H1 (cell line): ENCODE results near the gene HDAC9. TPM values are rescaled to one million over a fixed set of nuclear protein-coding genes. Genes with fewer than 3 reads are reported as not detected.

Experiments used
- CTCF ChIA-PET: fragments of 300-600 bp; sonication (Branson Sonifier 250); formaldehyde crosslinking; loops from one replicate; lab custom pipeline; 2021; ENCODE audit not compliant: partially characterized antibody; lab: Charles Lee
- POLR2A ChIA-PET: fragments of 300-600 bp; sonication (Branson Sonifier 250); formaldehyde crosslinking; loops from one replicate; lab custom pipeline; 2021; ENCODE audit warnings: inconsistent platforms; ENCODE audit not compliant: partially characterized antibody; lab: Charles Lee
- DNase-seq, 2 experiments: peaks; one replicate each; pipeline versions ENCODE4 v3.0.0 to v3.0.0-alpha.2; 2010 to 2022; ENCODE audit warnings: low spot score in 2 of 2, low read depth in 1 of 2, mixed read lengths in 1 of 2
- FAIRE-seq: peaks from 2 replicates; lab custom pipeline; 2011; peaks lifted over from hg19 to GRCh38; lab: Jason Lieb, UNC
- H2AFZ ChIP-seq: 2 replicates; pipeline ENCODE4 v1.8.1; 2012; ENCODE audit warnings: low read length, inconsistent platforms
- H2AK5ac ChIP-seq: 2 replicates; pipeline ENCODE4 v1.6.1; 2013; ENCODE audit warnings: low read depth, low read length
- H2BK120ac ChIP-seq: replicated peaks from 2 replicates; pipeline ENCODE3; 2013; ENCODE audit warnings: low read depth, low read length, inconsistent platforms
- H2BK12ac ChIP-seq: 2 replicates; pipeline ENCODE4 v1.6.1; 2013; ENCODE audit warnings: low read depth, low read length
- H2BK15ac ChIP-seq: 2 replicates; pipeline ENCODE4 v1.6.1; 2013; ENCODE audit warnings: low read length
- H2BK20ac ChIP-seq: 2 replicates; pipeline ENCODE4 v1.6.1; 2013; ENCODE audit warnings: low read length
- H2BK5ac ChIP-seq: 2 replicates; pipeline ENCODE4 v1.6.1; 2013; ENCODE audit warnings: low read depth, low read length
- H3K14ac ChIP-seq: 2 replicates; pipeline ENCODE4 v1.6.1; 2013; ENCODE audit warnings: inconsistent platforms; ENCODE audit not compliant: insufficient read length
- H3K18ac ChIP-seq: 2 replicates; pipeline ENCODE4 v1.6.1; 2013; ENCODE audit warnings: low read length; ENCODE audit errors: extremely low read depth
- H3K23ac ChIP-seq: 2 replicates; pipeline ENCODE4 v1.6.1; 2013; ENCODE audit warnings: inconsistent platforms; ENCODE audit not compliant: insufficient read length
- H3K23me2 ChIP-seq: 2 replicates; pipeline ENCODE4 v1.6.1; 2013; ENCODE audit warnings: low read depth, low read length
- H3K27ac ChIP-seq: 2 replicates; pipeline ENCODE4 v1.6.1; 2011; ENCODE audit warnings: low read depth, low read length, inconsistent platforms
- H3K27me3 ChIP-seq, 4 experiments: replicated peaks in 1 of 4; 1 replicate in 1 of 4; 2 replicates in 3 of 4; pipeline versions ENCODE4 v1.6.1 to v1.8.1; 2011 to 2013; ENCODE audit warnings: low read length in 3 of 4, mild to moderate bottlenecking in 3 of 4, inconsistent platforms in 2 of 4, mixed read lengths in 2 of 4, moderate library complexity in 1 of 4; ENCODE audit not compliant: control insufficient read depth in 3 of 4, insufficient read depth in 3 of 4; ENCODE audit errors: extremely low read depth in 1 of 4
- H3K36me3 ChIP-seq, 4 experiments: 2 replicates each; pipeline versions ENCODE4 v1.6.1 to v1.8.1; 2011 to 2013; ENCODE audit warnings: mild to moderate bottlenecking in 4 of 4, low read length in 3 of 4, moderate library complexity in 2 of 4, control low read depth in 1 of 4, inconsistent platforms in 1 of 4; ENCODE audit not compliant: insufficient read depth in 4 of 4, control insufficient read depth in 2 of 4
- H3K4ac ChIP-seq: replicated peaks from 2 replicates; pipeline ENCODE3; 2013; ENCODE audit warnings: low read length, low read depth, mixed read lengths, inconsistent platforms; ENCODE audit not compliant: insufficient read length
- H3K4me1 ChIP-seq, 4 experiments: replicated peaks in 1 of 4; 1 replicate in 1 of 4; 2 replicates in 3 of 4; pipeline versions ENCODE4 v1.6.1 to v1.8.1; 2011 to 2013; ENCODE audit warnings: low read length in 3 of 4, inconsistent platforms in 2 of 4, mixed read lengths in 1 of 4; ENCODE audit not compliant: insufficient read depth in 4 of 4, control insufficient read depth in 3 of 4
- H3K4me2 ChIP-seq, 2 experiments: 2 replicates each; pipeline versions ENCODE4 v1.6.1 to v1.8.1; 2011 to 2013; ENCODE audit warnings: low read depth in 2 of 2, low read length in 2 of 2, control low read depth in 1 of 2, inconsistent platforms in 1 of 2, mild to moderate bottlenecking in 1 of 2; ENCODE audit not compliant: insufficient read depth in 1 of 2
- H3K4me3 ChIP-seq, 4 experiments: fragments of 200-600, 300-600 bp in 1 of 4; sonication (generic), shearing (Covaris generic), sonication (Bioruptor Twin) in 1 of 4; 2 replicates each; pipeline versions ENCODE4 v1.5.1 to v1.8.1; 2011 to 2016; ENCODE audit warnings: low read length in 4 of 4, low read depth in 3 of 4, control low read depth in 2 of 4, inconsistent platforms in 2 of 4, mild to moderate bottlenecking in 2 of 4, mixed read lengths in 1 of 4, moderate library complexity in 1 of 4; ENCODE audit not compliant: insufficient read depth in 2 of 4; ENCODE audit errors: extremely low read depth in 1 of 4
- H3K56ac ChIP-seq: replicated peaks from 2 replicates; pipeline ENCODE3; 2013; ENCODE audit warnings: low read depth, mild to moderate bottlenecking, mixed read lengths, low read length, inconsistent platforms; ENCODE audit not compliant: insufficient read length
- H3K79me1 ChIP-seq: 2 replicates; pipeline ENCODE4 v1.6.1; 2013; ENCODE audit warnings: low read depth, low read length, control low read depth
- H3K79me2 ChIP-seq, 2 experiments: 2 replicates each; pipeline versions ENCODE4 v1.6.1 to v1.8.1; 2012 to 2013; ENCODE audit warnings: low read length in 2 of 2, mild to moderate bottlenecking in 2 of 2, inconsistent platforms in 1 of 2; ENCODE audit not compliant: insufficient read depth in 2 of 2, control insufficient read depth in 1 of 2
- H3K9ac ChIP-seq, 4 experiments: replicated peaks in 1 of 4; 1 replicate in 1 of 4; 2 replicates in 3 of 4; pipeline versions ENCODE4 v1.6.1 to v1.8.1; 2011 to 2013; ENCODE audit warnings: low read depth in 3 of 4, low read length in 3 of 4, control low read depth in 2 of 4, mild to moderate bottlenecking in 2 of 4, moderate library complexity in 2 of 4, inconsistent platforms in 1 of 4; ENCODE audit errors: extremely low read depth in 1 of 4
- H3K9me3 ChIP-seq, 2 experiments: 2 replicates each; pipeline versions ENCODE4 v1.6.1 to v1.8.1; 2012 to 2013; ENCODE audit warnings: mild to moderate bottlenecking in 2 of 2, moderate library complexity in 2 of 2, control low read depth in 1 of 2, inconsistent platforms in 1 of 2, low read depth in 1 of 2, low read length in 1 of 2, mixed read lengths in 1 of 2; ENCODE audit not compliant: insufficient read depth in 2 of 2
- H4K20me1 ChIP-seq, 2 experiments: replicated peaks in 1 of 2; 2 replicates each; pipeline versions ENCODE3 to v1.8.1; 2011 to 2013; ENCODE audit warnings: inconsistent platforms in 2 of 2, low read length in 2 of 2, mild to moderate bottlenecking in 1 of 2; ENCODE audit not compliant: insufficient read depth in 2 of 2, control insufficient read depth in 1 of 2
- H4K5ac ChIP-seq: 2 replicates; pipeline ENCODE4 v1.6.1; 2013; ENCODE audit warnings: low read length, low read depth, mixed read lengths, inconsistent platforms; ENCODE audit not compliant: insufficient read length
- H4K8ac ChIP-seq: 2 replicates; pipeline ENCODE4 v1.8.0; 2013; ENCODE audit warnings: mild to moderate bottlenecking, moderate library complexity, low read length, inconsistent platforms; ENCODE audit not compliant: insufficient read depth; ENCODE audit errors: extremely low read depth
- H4K91ac ChIP-seq: replicated peaks from 2 replicates; pipeline ENCODE3; 2013; ENCODE audit warnings: low read length, mixed read lengths, inconsistent platforms; ENCODE audit not compliant: insufficient read length
- CBX8 ChIP-seq: fragments of 300-800, 300-1000 bp; sonication (generic); IDR thresholded peaks from 2 replicates; pipeline ENCODE4 v1.7.1; 2016; ENCODE audit warnings: low read depth, low read length, borderline replicate concordance
- NRF1 ChIP-seq: IDR thresholded peaks from 2 replicates; pipeline ENCODE4 v1.6.1; 2011; ENCODE audit warnings: mild to moderate bottlenecking, low read depth, low read length, improper control_type of control experiment
- RAD21 ChIP-seq, 2 experiments: IDR thresholded peaks in 1 of 2; conservative IDR thresholded peaks in 1 of 2; 2 replicates each; pipeline ENCODE4 v1.6.1; 2011; ENCODE audit warnings: low read depth in 2 of 2, low read length in 2 of 2, improper control_type of control experiment in 1 of 2, inconsistent platforms in 1 of 2, mild to moderate bottlenecking in 1 of 2, moderate library complexity in 1 of 2
- WGBS, 2 experiments: shearing (Covaris generic) in 1 of 2; methylation state at CpG; one replicate each; pipeline versions ENCODE4 v1.1.6 to v1.1.7; 2013 to 2015; ENCODE audit warnings: low lambda C conversion rate in 2 of 2, mixed read lengths in 2 of 2, inconsistent platforms in 1 of 2, low coverage in 1 of 2, missing lambda C conversion rate in 1 of 2; ENCODE audit not compliant: insufficient replicate concordance in 2 of 2, insufficient coverage in 1 of 2, insufficient read length in 1 of 2; ENCODE audit errors: extremely low coverage in 1 of 2, missing lambda C conversion rate in 1 of 2; 5-methylcytosine and 5-hydroxymethylcytosine counted together
- polyA plus RNA-seq, 7 experiments: library from polyadenylated mRNA; depleted of rRNA in 3 of 7; stranded (reverse) in 5 of 7; unstranded in 2 of 7; fragments of >200 nt in 5 of 7; fragments of 200-250 nt in 2 of 7; gene quantifications; 1 replicate in 5 of 7; 2 replicates in 1 of 7; 4 replicates in 1 of 7; pipeline versions ENCODE4 v1.2.1 to v1.2.3, GENCODE V29; 2011 to 2013; ENCODE audit warnings: missing spikeins in 2 of 7, mixed read lengths in 2 of 7
- total RNA-seq: library from RNA; stranded (reverse); fragmentation: NEBNext Ultra II Directional; extraction: Animal tissue kit (Norgen Biotek cat#: 25700); gene quantifications from 2 replicates; pipeline ENCODE4 v1.2.1, GENCODE V29; 2021

The HDAC9 gene
- total and polyA plus RNA-seq, 2 of the 8 experiments (the other 6 are each of a cell fraction or from before 2014, with no cell fraction given): 9.5 to 13.1 TPM

- H3K14ac ChIP-seq: no peak overlapping the region
- H2BK120ac ChIP-seq: no peak overlapping the region
- no peak overlapping the region for H2BK15ac ChIP-seq
- H4K20me1 ChIP-seq: no peaks in the 10 kb centered on the region
- no peaks in the 10 kb centered on the region for H3K9me3 ChIP-seq
- no peaks in the 10 kb centered on the region for H3K79me1 ChIP-seq
- H4K8ac ChIP-seq: no peak overlapping the region
- no peak overlapping the region for H4K5ac ChIP-seq
- H3K23me2 ChIP-seq: no peaks in the 10 kb centered on the region; the same call in 1 of the 2 replicates
- H3K4me3 ChIP-seq: no peak overlapping the region
- DNase-seq: no peak
- WGBS, 2 experiments: 85% methylated on average over 4 of the region's 4 CpGs; no CpG with 5 or more reads in 1 of the 2 experiments
- H3K27ac ChIP-seq: no peak overlapping the region
- ChIA-PET POLR2A (no interaction called here), CTCF (interaction anchor here (0.9 to 2.0 kb wide), 5 partner anchors 9 to 223 kb away, joined by 3 to 6 read pairs (median 5); no protein-coding TSS in a partner anchor)
- no peak overlapping the region for H3K56ac ChIP-seq
- no peak overlapping the region for H3K4me2 ChIP-seq
- H2BK20ac ChIP-seq: no peak overlapping the region
- H3K9ac ChIP-seq: no peak overlapping the region
- FAIRE-seq: no peak
- H3K79me2 ChIP-seq: no peaks in the 10 kb centered on the region
- H3K27me3 ChIP-seq: peaks cover 0 to 1% (median 0%) of the 10 kb centered on the region in 4 experiments; a peak in 1 of 7 replicates
- H2BK12ac ChIP-seq: no peak overlapping the region
- H2BK5ac ChIP-seq: no peak overlapping the region
- H2AFZ ChIP-seq: no peak overlapping the region
- 0 out of 7 replicates have a peak, but pooled peaks cover 0 to 2% (median 0%) of the 10 kb centered on the region in 4 experiments for H3K4me1 ChIP-seq
- no peak overlapping the region for H2AK5ac ChIP-seq
- H3K18ac ChIP-seq: no peak overlapping the region
- no peak overlapping the region for H3K4ac ChIP-seq
- H4K91ac ChIP-seq: no peak overlapping the region
- H3K23ac ChIP-seq: no peak overlapping the region
- H3K36me3 ChIP-seq: no peaks in the 10 kb centered on the region
- TF ChIP-seq RAD21 (IDR thresholded peaks at IDR 0.05 in 1 of 2, conservative IDR thresholded peaks at IDR 0.05 in 1 of 2; ENCODE audit: low read depth in 2 of 2, low read length in 2 of 2) (no peak), NRF1 (no peak), CBX8 (no peak)
These were observed 84.1 kb downstream of the HDAC9 start for GRCh38 chr7:18579698-18580097.
